Measurements from ENCODE around the gene CCN5. TPM values are rescaled to one million over a fixed set of nuclear protein-coding genes. Genes with fewer than 3 reads are reported as not detected.
"Not testable (repeated sequence)": the region's sequence is repeated elsewhere in the genome, so short reads cannot be mapped to it uniquely, and the experiment has no call there.

The CCN5 gene
- total and polyA plus RNA-seq, 2 of the 8 experiments (the other 6 are each of a cell fraction or from before 2014, with no cell fraction given): not detected

DNA sequence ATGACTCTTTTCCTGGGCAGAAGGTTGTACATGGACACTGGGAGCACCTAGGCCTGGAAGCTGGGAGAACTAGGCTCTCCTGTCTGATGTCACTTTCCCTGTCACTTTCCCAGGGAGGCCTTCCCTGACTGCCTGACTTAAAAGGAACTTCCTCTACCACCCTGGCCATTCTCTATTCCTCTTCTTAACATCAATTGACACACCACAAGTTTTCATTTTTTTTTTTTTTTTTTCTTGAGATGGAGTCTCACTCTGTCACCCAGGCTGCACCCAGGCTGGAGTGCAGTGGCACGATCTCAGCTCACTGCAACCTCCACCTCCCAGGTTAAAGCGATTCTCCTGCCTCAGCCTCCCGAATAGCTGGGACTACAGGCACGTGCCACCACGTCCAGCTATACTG is 18.1 kb upstream of the CCN5 start:
- not testable (repeated sequence) for H3K4ac ChIP-seq (replicated peaks; ENCODE audit: insufficient read length, low read depth, low read length); H4K5ac ChIP-seq (ENCODE audit: insufficient read length, low read depth, low read length); H2BK20ac ChIP-seq (ENCODE audit: low read length); DNase-seq (ENCODE audit: low read depth in 1 of 2, low spot score in 2 of 2); H2BK12ac ChIP-seq (ENCODE audit: low read depth, low read length); H3K27me3 ChIP-seq (replicated peaks in 1 of 4; ENCODE audit: control insufficient read depth in 3 of 4, extremely low read depth in 1 of 4, insufficient read depth in 3 of 4, low read length in 3 of 4); H3K23me2 ChIP-seq (ENCODE audit: low read depth, low read length); H2BK120ac ChIP-seq (replicated peaks; ENCODE audit: low read depth, low read length); H3K9me3 ChIP-seq (ENCODE audit: insufficient read depth in 2 of 2, low read depth in 1 of 2, low read length in 1 of 2); H3K23ac ChIP-seq (ENCODE audit: insufficient read length); H3K14ac ChIP-seq (ENCODE audit: insufficient read length); H2AFZ ChIP-seq (ENCODE audit: low read length); H2BK5ac ChIP-seq (ENCODE audit: low read depth, low read length); H4K20me1 ChIP-seq (replicated peaks in 1 of 2; ENCODE audit: control insufficient read depth in 1 of 2, insufficient read depth in 2 of 2, low read length in 2 of 2); H3K36me3 ChIP-seq (ENCODE audit: control insufficient read depth in 2 of 4, insufficient read depth in 4 of 4, low read length in 3 of 4); H3K4me3 ChIP-seq (ENCODE audit: extremely low read depth in 1 of 4, insufficient read depth in 2 of 4, low read depth in 3 of 4, low read length in 4 of 4); H3K56ac ChIP-seq (replicated peaks; ENCODE audit: insufficient read length, low read depth, low read length); H3K27ac ChIP-seq (ENCODE audit: low read depth, low read length); H3K18ac ChIP-seq (ENCODE audit: extremely low read depth, low read length); H4K91ac ChIP-seq (replicated peaks; ENCODE audit: insufficient read length, low read length); H3K79me1 ChIP-seq (ENCODE audit: low read depth, low read length); H2AK5ac ChIP-seq (ENCODE audit: low read depth, low read length); H2BK15ac ChIP-seq (ENCODE audit: low read length); H4K8ac ChIP-seq (ENCODE audit: extremely low read depth, insufficient read depth, low read length); FAIRE-seq; H3K79me2 ChIP-seq (ENCODE audit: control insufficient read depth in 1 of 2, insufficient read depth in 2 of 2, low read length in 2 of 2); H3K4me2 ChIP-seq (ENCODE audit: insufficient read depth in 1 of 2, low read depth in 2 of 2, low read length in 2 of 2); H3K9ac ChIP-seq (replicated peaks in 1 of 4; ENCODE audit: extremely low read depth in 1 of 4, low read depth in 3 of 4, low read length in 3 of 4)
- POLR2A ChIA-PET (ENCODE audit: partially characterized antibody): interaction anchor here (0.7 to 0.9 kb wide), 2 partner anchors 13 to 32 kb away, joined by 3 read pairs; no protein-coding TSS in a partner anchor
- CTCF ChIA-PET (ENCODE audit: partially characterized antibody): interaction anchor here (0.6 to 1.3 kb wide), 7 partner anchors 11 to 121 kb away, joined by 3 to 9 read pairs (median 4); no protein-coding TSS in a partner anchor
- H3K4me1 ChIP-seq (replicated peaks in 1 of 4; ENCODE audit: control insufficient read depth in 3 of 4, insufficient read depth in 4 of 4, low read length in 3 of 4): peaks cover 2 to 14% (median 11%) of the 10 kb centered on the region in 4 experiments
- WGBS, 2 experiments (ENCODE audit: extremely low coverage in 1 of 2, insufficient coverage in 1 of 2, insufficient read length in 1 of 2, insufficient replicate concordance in 2 of 2, low coverage in 1 of 2, low lambda C conversion rate in 2 of 2, missing lambda C conversion rate in 1 of 2): 92% methylated on average over 5 of the region's 5 CpGs; no CpG with 5 or more reads in 1 of the 2 experiments

Data from H1 (cell line).